T-helper 2 cell treated with Interferon-gamma antibody and Interleukin-4, amounts not matched to agents 5 μg/mL and 100 μg/mL, for 36 hours (primary cell): ENCODE measurements around the gene OR51B5.
"Not testable (repeated sequence)": the region's sequence is repeated elsewhere in the genome, so short reads cannot be mapped to it uniquely, and the experiment has no call there.

Source experiments
- DNase-seq: peaks from one replicate; pipeline ENCODE4 v3.0.0; 2021; ENCODE audit warnings: low spot score
- H3K27ac Mint-ChIP-seq: one replicate; pipeline ENCODE4 v1.8.0; 2021; ENCODE audit warnings: mild to moderate bottlenecking, mixed read lengths
- H3K27me3 Mint-ChIP-seq: one replicate; pipeline ENCODE4 v1.8.0; 2021; ENCODE audit warnings: low read depth, mixed read lengths
- H3K36me3 Mint-ChIP-seq: one replicate; pipeline ENCODE4 v1.8.0; 2021; ENCODE audit warnings: low read depth, mixed read lengths
- H3K4me1 Mint-ChIP-seq: one replicate; pipeline ENCODE4 v1.8.0; 2021; ENCODE audit warnings: low read depth, mixed read lengths
- H3K4me3 Mint-ChIP-seq: one replicate; pipeline ENCODE4 v1.8.0; 2022; ENCODE audit warnings: mild to moderate bottlenecking, moderate library complexity, mixed read lengths
- H3K9me3 Mint-ChIP-seq: one replicate; pipeline ENCODE4 v1.8.0; 2021; ENCODE audit warnings: mixed read lengths

OR51B5 gene

DNA sequence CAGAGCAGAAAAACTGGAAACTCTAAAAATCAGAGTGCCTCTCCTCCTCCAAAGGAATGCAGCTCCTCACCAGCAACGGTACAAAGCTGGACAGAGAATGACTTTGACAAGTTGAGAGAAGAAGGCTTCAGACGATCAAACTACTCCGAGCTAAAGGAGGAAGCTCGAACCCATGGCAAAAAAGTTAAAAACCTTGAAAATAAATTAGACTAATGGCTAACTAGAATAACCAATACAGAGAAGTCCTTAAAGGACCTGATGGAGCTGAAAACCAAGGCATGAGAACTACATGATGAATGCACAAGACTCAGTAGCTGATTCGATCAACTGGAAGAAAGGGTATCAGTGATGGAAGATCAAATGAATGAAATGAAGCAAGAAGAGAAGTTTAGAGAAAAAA, 12.7 kb upstream of the OR51B5 start:
- not testable (repeated sequence) for H3K9me3 Mint-ChIP-seq, H3K4me1 Mint-ChIP-seq, H3K36me3 Mint-ChIP-seq, DNase-seq, H3K27ac Mint-ChIP-seq, H3K27me3 Mint-ChIP-seq, H3K4me3 Mint-ChIP-seq

GRCh38 chr11:5351208-5351607, 7.9 kb upstream of the OR51B5 start, which contains the start of gene OR51B6:
TSS of gene OR51B6 (plus strand) at chr11:5351508. CDS start at chr11:5351508, 0 bp downstream.
- no peak for DNase-seq
- Mint-ChIP-seq H3K4me1 (no peaks in the 10 kb centered on the region), H3K27ac (no peak within 1 kb of the TSS), H3K36me3 (no peaks in the 10 kb centered on the region), H3K9me3 (no peaks in the 10 kb centered on the region), H3K4me3 (no peak within 1 kb of the TSS), H3K27me3 (no peaks in the 10 kb centered on the region)

DNA sequence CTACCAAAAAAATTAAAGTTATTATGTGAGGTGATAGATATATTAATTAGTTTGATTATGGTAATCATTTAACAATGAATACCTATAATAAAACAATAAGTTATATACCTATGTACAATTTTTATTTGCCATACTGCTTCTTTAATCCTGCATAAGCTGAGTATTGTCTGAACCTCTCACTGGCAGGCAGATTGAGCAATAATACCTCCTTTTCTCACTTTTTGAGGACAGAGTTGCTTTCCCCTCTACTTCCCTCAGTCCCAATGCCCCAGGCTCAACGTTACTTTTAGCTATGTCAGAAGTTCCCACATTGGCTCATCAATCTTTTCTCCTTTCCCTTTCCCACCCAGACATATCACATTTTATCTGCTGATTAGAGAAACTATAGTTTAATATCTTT, 6.2 kb upstream of the OR51B5 start:
- H3K4me3 Mint-ChIP-seq = no peak overlapping the region
- H3K27ac Mint-ChIP-seq = no peak overlapping the region

DNA sequence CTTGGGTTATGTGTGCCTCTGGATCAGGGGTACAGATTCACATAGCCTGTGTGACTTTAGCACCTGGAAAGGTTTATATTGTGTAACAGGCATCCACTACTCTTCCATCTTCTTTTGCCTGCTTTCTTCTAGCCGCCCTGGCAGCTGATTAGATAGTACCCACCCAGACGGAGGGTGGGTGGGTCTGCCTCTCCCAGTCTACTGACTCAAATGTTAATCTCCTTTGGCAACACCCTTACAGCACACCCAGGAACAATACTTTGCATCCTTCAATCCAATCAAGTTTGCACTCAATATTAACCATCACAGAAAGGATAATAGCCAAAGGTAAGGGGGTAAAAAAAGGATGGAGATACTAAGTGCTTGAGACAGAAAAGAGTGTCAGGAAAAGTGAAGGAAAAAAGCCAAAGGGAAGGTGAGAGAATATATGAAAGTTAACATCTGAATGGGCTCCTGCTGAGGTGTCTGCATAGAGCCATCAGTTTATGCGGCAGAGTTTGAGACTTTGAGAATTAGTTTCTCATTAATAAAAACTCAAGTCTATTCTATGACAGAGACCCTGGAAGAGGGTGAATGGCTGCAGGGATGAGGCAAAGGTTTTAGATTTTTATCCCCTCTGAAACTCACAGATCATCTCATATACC, 5.3 kb upstream of the OR51B5 start:
- Mint-ChIP-seq H3K27me3 (no peaks in the 10 kb centered on the region), H3K36me3 (no peaks in the 10 kb centered on the region), H3K4me1 (no peaks in the 10 kb centered on the region), H3K27ac (no peak overlapping the region), H3K9me3 (no peaks in the 10 kb centered on the region), H3K4me3 (no peak overlapping the region)
- DNase-seq = no peak

More for the DNA sequence above, 6.2 kb upstream of the OR51B5 start:
- H3K36me3 Mint-ChIP-seq = no peaks in the 10 kb centered on the region
- H3K9me3 Mint-ChIP-seq = no peaks in the 10 kb centered on the region
- H3K4me1 Mint-ChIP-seq = no peaks in the 10 kb centered on the region
- no peak for DNase-seq
- H3K27me3 Mint-ChIP-seq = no peaks in the 10 kb centered on the region

DNA sequence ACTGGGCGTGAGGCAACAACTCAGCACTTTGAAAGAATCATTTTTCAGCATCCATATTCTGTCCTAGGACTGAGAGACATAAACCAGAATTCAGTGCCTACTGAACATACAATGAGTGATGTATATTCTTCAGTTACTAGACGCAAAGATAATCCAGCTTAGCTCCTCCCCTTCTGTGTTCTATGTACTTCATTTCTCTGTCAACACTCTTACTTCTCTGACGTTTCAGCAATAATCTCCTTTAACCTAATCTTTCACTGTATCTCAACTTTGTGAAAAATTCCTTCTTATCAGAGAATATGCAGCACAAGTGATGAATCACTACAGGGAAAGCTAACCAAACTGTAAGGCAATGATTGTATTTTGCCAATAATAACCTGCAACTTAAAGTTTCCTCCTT, 2.5 kb upstream of the OR51B5 start:
- H3K27ac Mint-ChIP-seq = no peak overlapping the region

GRCh38 chr11:5339771-5340322, 3.5 kb downstream of the OR51B5 start:
- no peak for DNase-seq
- no peaks in the 10 kb centered on the region for H3K9me3 Mint-ChIP-seq
- H3K36me3 Mint-ChIP-seq = no peaks in the 10 kb centered on the region
- no peaks in the 10 kb centered on the region for H3K27me3 Mint-ChIP-seq
- no peaks in the 10 kb centered on the region for H3K4me1 Mint-ChIP-seq
- H3K4me3 Mint-ChIP-seq = no peak overlapping the region
- H3K27ac Mint-ChIP-seq = no peak overlapping the region

More for the DNA sequence above, 2.5 kb upstream of the OR51B5 start:
- Mint-ChIP-seq H3K36me3 (no peaks in the 10 kb centered on the region), H3K9me3 (no peaks in the 10 kb centered on the region), H3K4me1 (no peaks in the 10 kb centered on the region), H3K27me3 (no peaks in the 10 kb centered on the region), H3K4me3 (no peak overlapping the region)
- DNase-seq = no peak

GRCh38 chr11:5337253-5337652, 6.1 kb downstream of the OR51B5 start:
- not testable (repeated sequence) for H3K9me3 Mint-ChIP-seq, H3K27ac Mint-ChIP-seq, H3K36me3 Mint-ChIP-seq, H3K4me1 Mint-ChIP-seq, H3K27me3 Mint-ChIP-seq, DNase-seq, H3K4me3 Mint-ChIP-seq

DNA sequence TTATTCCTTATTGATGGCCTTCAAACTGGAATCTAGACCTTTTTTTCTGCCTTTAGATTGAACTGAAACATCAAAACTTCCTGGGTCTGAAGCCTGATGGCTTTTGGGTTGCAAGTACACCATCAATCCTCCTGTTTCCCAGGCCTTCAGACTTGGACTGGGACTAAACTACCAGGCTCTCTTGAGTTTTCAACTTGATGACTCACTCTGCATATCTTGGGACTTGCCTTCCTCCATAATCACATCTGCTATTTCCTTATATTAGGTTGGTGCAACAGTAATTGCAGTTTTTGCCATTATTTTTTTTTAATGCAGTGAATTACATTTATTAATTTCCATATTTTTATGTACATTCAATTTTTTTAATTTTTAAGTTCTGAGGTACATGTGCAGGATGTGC, 7.0 kb downstream of the OR51B5 start:
- Mint-ChIP-seq H3K27ac (no peak overlapping the region), H3K27me3 (no peaks in the 10 kb centered on the region), H3K4me1 (no peaks in the 10 kb centered on the region), H3K9me3 (no peaks in the 10 kb centered on the region), H3K4me3 (no peak overlapping the region), H3K36me3 (no peaks in the 10 kb centered on the region)
- DNase-seq = no peak

- Mint-ChIP-seq H3K9me3 (no peaks in the 10 kb centered on the region), H3K4me3 (no peak overlapping the region), H3K4me1 (no peaks in the 10 kb centered on the region), H3K36me3 (no peaks in the 10 kb centered on the region), H3K27me3 (no peaks in the 10 kb centered on the region), H3K27ac (no peak overlapping the region)
- DNase-seq = no peak
These were observed 8.2 kb downstream of the OR51B5 start for GRCh38 chr11:5335170-5335569.

- Mint-ChIP-seq H3K4me3 (no peak within 1 kb of the TSS), H3K27ac (no peak within 1 kb of the TSS), H3K36me3 (no peaks in the 10 kb centered on the region), H3K9me3 (no peaks in the 10 kb centered on the region), H3K4me1 (no peaks in the 10 kb centered on the region), H3K27me3 (no peaks in the 10 kb centered on the region)
- no peak for DNase-seq
These were observed 19.1 kb downstream of the OR51B5 start, which contains the start of gene OR51B2 for GRCh38 chr11:5324197-5324596. TSS of gene OR51B2 (minus strand) at chr11:5324297. CDS start at chr11:5324297, 0 bp downstream.

- Mint-ChIP-seq H3K4me3 (no peak overlapping the region), H3K27me3 (no peaks in the 10 kb centered on the region), H3K36me3 (no peaks in the 10 kb centered on the region), H3K4me1 (no peaks in the 10 kb centered on the region), H3K9me3 (no peaks in the 10 kb centered on the region), H3K27ac (no peak overlapping the region)
- DNase-seq = no peak
These were observed 26.0 kb downstream of the OR51B5 start for GRCh38 chr11:5317292-5317691.

DNA sequence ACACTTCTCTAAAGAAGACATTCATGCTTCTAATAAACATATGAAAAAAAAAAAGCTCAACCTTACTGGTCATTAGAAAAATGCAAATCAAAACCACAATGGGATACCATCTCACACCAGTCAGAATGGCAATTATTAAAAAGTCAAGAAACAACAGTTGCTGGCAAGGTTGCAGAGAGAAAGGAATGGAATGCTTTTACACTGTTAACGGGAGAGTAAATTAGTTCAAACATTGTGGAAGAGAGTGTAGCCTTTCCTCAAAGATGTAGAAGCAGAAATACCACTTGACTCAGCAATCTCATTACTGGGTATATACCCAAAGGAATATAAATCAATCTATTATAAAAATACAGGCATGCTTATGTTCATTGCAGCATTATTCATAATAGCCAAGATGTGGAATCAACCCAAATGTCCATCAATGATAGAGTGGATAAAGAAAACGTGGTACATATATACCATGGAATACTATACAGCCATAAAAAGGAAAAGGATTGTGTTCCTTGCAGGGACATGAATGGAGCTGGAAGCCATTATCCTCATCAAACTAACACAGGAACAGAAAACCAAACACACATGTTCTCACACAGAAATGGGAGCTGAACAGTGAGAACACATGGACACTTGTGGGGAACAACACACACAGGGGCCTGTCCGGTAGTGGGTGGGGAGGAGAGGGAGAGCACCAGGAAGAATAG, 29.8 kb downstream of the OR51B5 start:
- H3K27ac Mint-ChIP-seq, H3K27me3 Mint-ChIP-seq, DNase-seq, H3K36me3 Mint-ChIP-seq, H3K9me3 Mint-ChIP-seq, H3K4me3 Mint-ChIP-seq, H3K4me1 Mint-ChIP-seq: not testable (repeated sequence)

GRCh38 chr11:5310423-5310822, 32.9 kb downstream of the OR51B5 start:
- no peak for DNase-seq
- Mint-ChIP-seq H3K4me3 (no peak overlapping the region), H3K4me1 (no peaks in the 10 kb centered on the region), H3K36me3 (no peaks in the 10 kb centered on the region), H3K27ac (no peak overlapping the region), H3K27me3 (no peaks in the 10 kb centered on the region), H3K9me3 (no peaks in the 10 kb centered on the region)

DNA sequence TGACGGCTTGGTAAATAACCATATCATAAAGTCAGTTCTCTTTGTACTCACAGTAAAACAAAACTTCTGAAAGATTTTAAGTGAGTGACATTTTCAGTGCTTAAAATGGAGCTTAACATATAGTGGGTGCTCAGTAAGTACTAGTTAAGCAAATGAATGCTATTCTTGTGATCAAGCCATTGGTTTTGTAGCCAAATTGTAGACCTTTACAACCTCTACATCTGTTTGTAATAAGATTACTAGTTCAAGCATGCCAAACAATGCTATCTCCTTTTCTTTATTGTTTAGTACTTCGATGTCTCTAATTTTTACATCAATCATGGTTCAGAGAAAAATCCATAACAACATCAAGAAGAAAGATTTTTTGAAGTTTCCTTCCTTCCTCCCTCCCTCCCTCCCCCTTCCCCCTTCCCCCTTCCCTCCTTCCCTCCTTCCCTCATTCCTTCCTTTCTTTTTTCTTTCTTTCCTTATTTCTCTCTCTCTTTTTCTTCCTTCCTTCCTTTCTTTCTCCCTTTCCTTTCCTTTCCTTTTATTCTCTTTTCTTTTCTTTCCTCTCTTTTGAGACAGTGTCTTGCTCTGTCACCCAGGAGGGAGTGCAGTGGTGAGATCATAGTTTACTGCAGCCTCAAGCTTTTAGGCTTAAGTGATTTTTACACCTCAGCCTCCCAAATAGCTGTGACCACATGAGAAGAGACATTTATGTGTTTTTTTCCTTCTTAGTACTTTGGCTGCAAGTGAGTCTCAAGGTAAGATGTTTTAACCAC, 35.9 kb downstream of the OR51B5 start:
- no peaks in the 10 kb centered on the region for H3K36me3 Mint-ChIP-seq
- no peaks in the 10 kb centered on the region for H3K4me1 Mint-ChIP-seq
- DNase-seq = no peak
- no peaks in the 10 kb centered on the region for H3K9me3 Mint-ChIP-seq
- H3K27ac Mint-ChIP-seq = no peak overlapping the region
- no peak overlapping the region for H3K4me3 Mint-ChIP-seq
- H3K27me3 Mint-ChIP-seq = no peaks in the 10 kb centered on the region
